OCI-LY1 (cell line): ENCODE data around the gene OSER1.

Experiments
- H2AFZ ChIP-seq: fragments of 200-600 bp; sonication (generic), shearing (Covaris generic); 2 replicates; pipeline ENCODE4 v1.6.0; 2014; ENCODE audit warnings: antibody characterized with exemption, mild to moderate bottlenecking, low read length
- H3F3A ChIP-seq: fragments of 200-600 bp; sonication (generic), shearing (Covaris generic); 2 replicates; pipeline ENCODE4 v1.6.0; 2014; ENCODE audit warnings: mild to moderate bottlenecking, antibody characterized with exemption, low read length, moderate library complexity; ENCODE audit not compliant: insufficient read depth
- H3K27ac ChIP-seq: fragments of 200-600 bp; sonication (generic); 2 replicates; pipeline ENCODE4 v1.5.1; 2014; ENCODE audit warnings: low read length, mixed run types, mild to moderate bottlenecking, low read depth; ENCODE audit not compliant: poor library complexity, severe bottlenecking
- H3K27me3 ChIP-seq: fragments of 200-600 bp; sonication (generic); 2 replicates; pipeline ENCODE4 v1.6.0; 2014; ENCODE audit warnings: antibody characterized with exemption, mild to moderate bottlenecking, low read length, moderate library complexity; ENCODE audit not compliant: insufficient read depth
- H3K36me3 ChIP-seq: fragments of 200-600 bp; sonication (generic); 2 replicates; pipeline ENCODE4 v1.6.1; 2014; ENCODE audit warnings: mild to moderate bottlenecking, antibody characterized with exemption, low read length, moderate library complexity, mixed read lengths; ENCODE audit not compliant: insufficient read depth
- H3K4me1 ChIP-seq: fragments of 200-600 bp; sonication (generic); 2 replicates; pipeline ENCODE4 v1.5.1; 2014; ENCODE audit warnings: mild to moderate bottlenecking, low read length, moderate library complexity; ENCODE audit not compliant: insufficient read depth, severe bottlenecking
- H3K4me2 ChIP-seq: fragments of 200-600 bp; sonication (generic), shearing (Covaris generic); 2 replicates; pipeline ENCODE4 v1.6.1; 2014; ENCODE audit warnings: low read length
- H3K4me3 ChIP-seq: fragments of 200-600 bp; sonication (generic); 2 replicates; pipeline ENCODE4 v1.5.1; 2014; ENCODE audit warnings: low read length, low read depth, mild to moderate bottlenecking, mixed read lengths; ENCODE audit not compliant: poor library complexity, severe bottlenecking
- H3K79me2 ChIP-seq: fragments of 200-600 bp; shearing (Covaris generic); 2 replicates; pipeline ENCODE4 v1.6.1; 2016; ENCODE audit warnings: mixed run types, low read length, mixed read lengths; ENCODE audit not compliant: insufficient read depth
- H3K9ac ChIP-seq: fragments of 200-600 bp; sonication (generic), shearing (Covaris generic); 2 replicates; pipeline ENCODE4 v1.6.1; 2014; ENCODE audit warnings: mild to moderate bottlenecking, low read length, mixed read lengths
- H3K9me2 ChIP-seq: fragments of 200-600 bp; sonication (generic), shearing (Covaris generic); 2 replicates; pipeline ENCODE4 v1.6.1; 2014; ENCODE audit warnings: low read depth, mild to moderate bottlenecking, low read length, mixed read lengths
- H3K9me3 ChIP-seq: fragments of 200-600 bp; shearing (Covaris generic); 2 replicates; pipeline ENCODE4 v1.6.1; 2014; ENCODE audit warnings: low read length, mixed read lengths
- H4K20me1 ChIP-seq: fragments of 200-600 bp; sonication (generic), shearing (Covaris generic); 2 replicates; pipeline ENCODE4 v1.6.0; 2016; ENCODE audit warnings: mild to moderate bottlenecking, low read length; ENCODE audit not compliant: insufficient read depth
- EZH2 ChIP-seq: fragments of 200-600 bp; sonication (generic), shearing (Covaris generic); IDR thresholded peaks from 2 replicates; pipeline ENCODE4 v1.8.0; 2017; ENCODE audit warnings: borderline replicate concordance, mixed run types, mild to moderate bottlenecking, antibody characterized with exemption, low read length, moderate library complexity, mixed read lengths
- TF ChIP-seq, protein P1 (sequence below): fragments of 200-600 bp; sonication (generic), shearing (Covaris generic); IDR thresholded peaks from 2 replicates; pipeline ENCODE4 v1.5.1; 2017; ENCODE audit warnings: mild to moderate bottlenecking, antibody characterized with exemption, low read length, moderate library complexity, mixed read lengths

Gene OSER1

DNA sequence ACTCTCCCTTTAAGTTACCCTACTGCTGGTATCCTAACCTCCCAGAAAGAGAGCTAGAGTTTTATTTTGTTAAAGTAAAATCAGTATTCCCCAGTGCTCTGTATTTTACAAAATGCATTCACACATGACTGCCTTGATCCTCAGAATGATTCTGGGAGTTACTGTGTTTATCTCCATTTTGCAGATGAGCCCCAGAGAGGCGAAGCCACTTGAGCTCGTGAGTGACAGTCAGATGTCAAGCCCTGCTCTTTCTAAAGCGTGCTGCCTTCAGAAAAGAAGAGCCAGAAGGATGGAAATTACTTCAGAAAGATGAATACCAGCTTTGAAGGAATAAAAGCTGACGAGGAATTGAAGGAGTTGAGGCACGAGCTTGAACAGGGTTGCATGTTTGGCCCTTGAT lies 14.1 kb upstream of the OSER1 start:
- Histone ChIP-seq H2AFZ (no peak overlapping the region), H3K27me3 (no peaks in the 10 kb centered on the region), H3K4me1 (no peaks in the 10 kb centered on the region), H3K4me2 (no peak overlapping the region), H3K9me2 (no peaks in the 10 kb centered on the region), H3K27ac (no peak overlapping the region), H3K36me3 (no peaks in the 10 kb centered on the region), H3K4me3 (no peak overlapping the region), H3K9me3 (no peaks in the 10 kb centered on the region), H3F3A (no peaks in the 10 kb centered on the region), H3K9ac (no peak overlapping the region), H3K79me2 (no peaks in the 10 kb centered on the region), H4K20me1 (no peaks in the 10 kb centered on the region)
- no peak for TF ChIP-seq EZH2
- TF ChIP-seq, protein P1, sequence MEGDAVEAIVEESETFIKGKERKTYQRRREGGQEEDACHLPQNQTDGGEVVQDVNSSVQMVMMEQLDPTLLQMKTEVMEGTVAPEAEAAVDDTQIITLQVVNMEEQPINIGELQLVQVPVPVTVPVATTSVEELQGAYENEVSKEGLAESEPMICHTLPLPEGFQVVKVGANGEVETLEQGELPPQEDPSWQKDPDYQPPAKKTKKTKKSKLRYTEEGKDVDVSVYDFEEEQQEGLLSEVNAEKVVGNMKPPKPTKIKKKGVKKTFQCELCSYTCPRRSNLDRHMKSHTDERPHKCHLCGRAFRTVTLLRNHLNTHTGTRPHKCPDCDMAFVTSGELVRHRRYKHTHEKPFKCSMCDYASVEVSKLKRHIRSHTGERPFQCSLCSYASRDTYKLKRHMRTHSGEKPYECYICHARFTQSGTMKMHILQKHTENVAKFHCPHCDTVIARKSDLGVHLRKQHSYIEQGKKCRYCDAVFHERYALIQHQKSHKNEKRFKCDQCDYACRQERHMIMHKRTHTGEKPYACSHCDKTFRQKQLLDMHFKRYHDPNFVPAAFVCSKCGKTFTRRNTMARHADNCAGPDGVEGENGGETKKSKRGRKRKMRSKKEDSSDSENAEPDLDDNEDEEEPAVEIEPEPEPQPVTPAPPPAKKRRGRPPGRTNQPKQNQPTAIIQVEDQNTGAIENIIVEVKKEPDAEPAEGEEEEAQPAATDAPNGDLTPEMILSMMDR: no peak

DNA sequence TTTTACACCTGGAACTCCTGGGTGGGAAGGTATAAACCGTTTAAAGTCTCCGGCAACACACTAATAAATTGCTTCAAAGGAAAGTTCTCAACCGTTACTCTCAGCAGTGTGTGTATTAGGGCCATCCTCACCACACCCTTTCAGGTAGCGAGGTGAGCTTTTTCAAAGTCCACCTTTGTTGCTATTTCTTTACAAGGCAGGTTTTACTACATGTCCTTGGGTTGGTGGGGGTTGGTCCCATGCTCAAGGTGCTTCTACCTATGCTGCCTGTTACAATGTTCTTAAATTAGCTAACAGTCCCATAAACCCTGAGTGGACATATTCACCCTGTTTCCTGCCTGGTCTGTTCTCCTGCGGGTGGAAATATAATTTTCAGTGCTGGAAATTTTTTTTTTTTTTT lies 13.2 kb upstream of the OSER1 start:
- H2AFZ ChIP-seq: no peak overlapping the region
- no peaks in the 10 kb centered on the region for H3K36me3 ChIP-seq
- no peak overlapping the region for H3K9ac ChIP-seq
- H3K9me3 ChIP-seq: no peaks in the 10 kb centered on the region
- H3K27ac ChIP-seq: no peak overlapping the region
- no peak for TF ChIP-seq EZH2
- TF ChIP-seq, protein P1: no peak
- H3K9me2 ChIP-seq: no peaks in the 10 kb centered on the region
- H4K20me1 ChIP-seq: no peaks in the 10 kb centered on the region
- H3F3A ChIP-seq: no peaks in the 10 kb centered on the region
- H3K27me3 ChIP-seq: no peaks in the 10 kb centered on the region
- H3K4me3 ChIP-seq: no peak overlapping the region
- no peaks in the 10 kb centered on the region for H3K4me1 ChIP-seq
- H3K4me2 ChIP-seq: no peak overlapping the region
- H3K79me2 ChIP-seq: no peaks in the 10 kb centered on the region

DNA sequence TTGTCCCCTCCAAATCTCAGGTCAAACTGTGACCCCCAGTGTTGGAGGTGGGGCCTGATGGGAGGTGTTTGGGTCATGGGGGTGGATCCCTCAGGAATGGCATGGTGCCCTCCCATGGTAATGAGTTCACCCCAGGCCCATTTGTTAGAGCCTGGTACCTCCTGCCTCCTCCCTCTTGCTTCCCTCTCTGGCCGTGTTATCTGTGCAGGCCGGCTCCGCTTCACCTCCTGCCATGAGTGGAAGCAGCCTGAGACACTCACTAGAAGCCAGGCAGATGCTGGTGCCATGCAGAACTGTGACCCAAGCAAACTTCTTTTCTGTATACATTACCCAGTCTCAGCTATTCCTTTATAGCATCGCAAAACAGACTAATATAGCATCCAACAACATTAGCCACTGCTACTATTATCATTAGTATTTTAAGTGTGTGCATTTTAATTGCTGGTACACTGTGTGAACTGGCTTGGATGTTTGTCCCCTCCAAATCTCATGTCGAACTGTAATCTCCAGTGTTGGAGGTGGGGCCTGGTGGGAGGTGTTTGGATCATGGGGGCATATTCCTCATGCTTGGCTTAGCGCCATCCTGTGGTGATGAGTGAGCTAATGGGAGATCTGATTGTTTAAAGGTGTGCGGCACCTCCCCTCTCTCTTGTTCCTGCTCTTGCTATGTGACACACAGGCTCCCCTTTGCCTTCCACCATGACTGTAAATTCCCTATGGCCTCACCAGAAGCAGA lies 12.2 kb upstream of the OSER1 start:
- Histone ChIP-seq H3K36me3 (no peaks in the 10 kb centered on the region), H3F3A (no peaks in the 10 kb centered on the region), H3K9me2 (no peaks in the 10 kb centered on the region), H3K27ac (no peak overlapping the region), H4K20me1 (no peaks in the 10 kb centered on the region), H3K4me3 (no peak overlapping the region), H3K9ac (no peak overlapping the region), H2AFZ (no peak overlapping the region), H3K4me1 (no peaks in the 10 kb centered on the region), H3K4me2 (no peak overlapping the region), H3K27me3 (no peaks in the 10 kb centered on the region), H3K9me3 (no peaks in the 10 kb centered on the region), H3K79me2 (no peaks in the 10 kb centered on the region)
- TF ChIP-seq EZH2: no peak
- TF ChIP-seq, protein P1: peak; percentile 38
